Mucosa of stomach (tissue), 1 donor: ENCODE results near the gene SPAG17.

Experiments used
- H3K27me3 ChIP-seq: one replicate; pipeline ENCODE4 v1.7.0; 2013; ENCODE audit warnings: mild to moderate bottlenecking, low read length; ENCODE audit not compliant: control insufficient read depth, insufficient read depth
- H3K36me3 ChIP-seq: one replicate; pipeline ENCODE4 v1.7.0; 2013; ENCODE audit warnings: low read length; ENCODE audit not compliant: control insufficient read depth, insufficient read depth
- H3K4me1 ChIP-seq: one replicate; pipeline ENCODE4 v1.7.0; 2013; ENCODE audit warnings: mild to moderate bottlenecking, low read length; ENCODE audit not compliant: control insufficient read depth, insufficient read depth
- H3K4me3 ChIP-seq: one replicate; pipeline ENCODE4 v1.7.0; 2013; ENCODE audit warnings: low read length
- H3K9ac ChIP-seq: one replicate; pipeline ENCODE4 v1.7.0; 2013; ENCODE audit warnings: mild to moderate bottlenecking, low read length, moderate library complexity
- H3K9me3 ChIP-seq: one replicate; pipeline ENCODE4 v1.7.0; 2013; ENCODE audit warnings: mild to moderate bottlenecking, low read length, moderate library complexity; ENCODE audit not compliant: control insufficient read depth
- donor health status: Pancreatic carcinoma.

SPAG17 gene

GRCh38 chr1:118085365-118085764 lies 99.7 kb downstream of the SPAG17 start:
- Histone ChIP-seq H3K4me1 (peaks cover 12% of the 10 kb centered on the region), H3K9me3 (no peaks in the 10 kb centered on the region), H3K27me3 (no peaks in the 10 kb centered on the region), H3K4me3 (no peak overlapping the region), H3K36me3 (no peaks in the 10 kb centered on the region), H3K9ac (no peak overlapping the region)

- Histone ChIP-seq H3K4me3 (no peak overlapping the region), H3K9me3 (no peaks in the 10 kb centered on the region), H3K27me3 (no peaks in the 10 kb centered on the region), H3K36me3 (no peaks in the 10 kb centered on the region), H3K9ac (no peak overlapping the region), H3K4me1 (peaks cover 12% of the 10 kb centered on the region)
Observed at GRCh38 chr1:118084400-118084799, 100.6 kb downstream of the SPAG17 start.

- Histone ChIP-seq H3K4me1 (peaks cover 12% of the 10 kb centered on the region), H3K27me3 (no peaks in the 10 kb centered on the region), H3K36me3 (no peaks in the 10 kb centered on the region), H3K9me3 (no peaks in the 10 kb centered on the region), H3K9ac (no peak overlapping the region), H3K4me3 (no peak overlapping the region)
Observed at GRCh38 chr1:118082984-118083383, 102.0 kb downstream of the SPAG17 start.

GRCh38 chr1:118081387-118081786 lies 103.6 kb downstream of the SPAG17 start:
- Histone ChIP-seq H3K9ac (no peak overlapping the region), H3K27me3 (no peaks in the 10 kb centered on the region), H3K36me3 (no peaks in the 10 kb centered on the region), H3K4me3 (no peak overlapping the region), H3K4me1 (peaks cover 18% of the 10 kb centered on the region), H3K9me3 (no peaks in the 10 kb centered on the region)

- H3K4me3 ChIP-seq: no peak overlapping the region
- no peaks in the 10 kb centered on the region for H3K36me3 ChIP-seq
- H3K27me3 ChIP-seq: no peaks in the 10 kb centered on the region
- H3K9ac ChIP-seq: no peak overlapping the region
- H3K4me1 ChIP-seq: peaks cover 18% of the 10 kb centered on the region
- H3K9me3 ChIP-seq: no peaks in the 10 kb centered on the region
Observed at GRCh38 chr1:118077331-118078045, 107.5 kb downstream of the SPAG17 start.

- Histone ChIP-seq H3K27me3 (no peaks in the 10 kb centered on the region), H3K4me3 (no peak overlapping the region), H3K4me1 (peaks cover 5% of the 10 kb centered on the region), H3K36me3 (no peaks in the 10 kb centered on the region), H3K9me3 (no peaks in the 10 kb centered on the region), H3K9ac (no peak overlapping the region)
Observed at GRCh38 chr1:118075116-118075515, 109.9 kb downstream of the SPAG17 start.

- no peak overlapping the region for H3K9ac ChIP-seq
- H3K9me3 ChIP-seq: no peaks in the 10 kb centered on the region
- H3K4me3 ChIP-seq: no peak overlapping the region
- no peaks in the 10 kb centered on the region for H3K27me3 ChIP-seq
- H3K4me1 ChIP-seq: peaks cover 5% of the 10 kb centered on the region
- no peaks in the 10 kb centered on the region for H3K36me3 ChIP-seq
Observed at GRCh38 chr1:118073648-118074435, 111.2 kb downstream of the SPAG17 start.

GRCh38 chr1:118049981-118050380 lies 135.0 kb downstream of the SPAG17 start:
- no peaks in the 10 kb centered on the region for H3K4me1 ChIP-seq
- no peak overlapping the region for H3K9ac ChIP-seq
- no peaks in the 10 kb centered on the region for H3K27me3 ChIP-seq
- H3K36me3 ChIP-seq: no peaks in the 10 kb centered on the region
- no peaks in the 10 kb centered on the region for H3K9me3 ChIP-seq
- H3K4me3 ChIP-seq: no peak overlapping the region

GRCh38 chr1:118047650-118048224 lies 137.3 kb downstream of the SPAG17 start:
- no peaks in the 10 kb centered on the region for H3K27me3 ChIP-seq
- H3K9ac ChIP-seq: no peak overlapping the region
- H3K9me3 ChIP-seq: no peaks in the 10 kb centered on the region
- no peaks in the 10 kb centered on the region for H3K4me1 ChIP-seq
- H3K4me3 ChIP-seq: no peak overlapping the region
- H3K36me3 ChIP-seq: no peaks in the 10 kb centered on the region

- Histone ChIP-seq H3K36me3 (no peaks in the 10 kb centered on the region), H3K9ac (no peak overlapping the region), H3K27me3 (no peaks in the 10 kb centered on the region), H3K4me3 (no peak overlapping the region), H3K9me3 (no peaks in the 10 kb centered on the region), H3K4me1 (no peaks in the 10 kb centered on the region)
Observed at GRCh38 chr1:118047006-118047649, 137.9 kb downstream of the SPAG17 start.

- Histone ChIP-seq H3K36me3 (no peaks in the 10 kb centered on the region), H3K4me1 (no peaks in the 10 kb centered on the region), H3K27me3 (no peaks in the 10 kb centered on the region), H3K9ac (no peak overlapping the region), H3K9me3 (no peaks in the 10 kb centered on the region), H3K4me3 (no peak overlapping the region)
Observed at GRCh38 chr1:118043624-118044023, 141.4 kb downstream of the SPAG17 start.

GRCh38 chr1:118042501-118042900 lies 142.5 kb downstream of the SPAG17 start:
- Histone ChIP-seq H3K9me3 (no peaks in the 10 kb centered on the region), H3K9ac (no peak overlapping the region), H3K27me3 (no peaks in the 10 kb centered on the region), H3K36me3 (no peaks in the 10 kb centered on the region), H3K4me3 (no peak overlapping the region), H3K4me1 (no peaks in the 10 kb centered on the region)
